Panc1 (cell line): ENCODE measurements around the gene RXRB. TPM values are rescaled to one million over a fixed set of nuclear protein-coding genes. Genes with fewer than 3 reads are reported as not detected.
"Not testable (repeated sequence)": the region's sequence is repeated elsewhere in the genome, so short reads cannot be mapped to it uniquely, and the experiment has no call there.

Experiments used
- ATAC-seq: fragments of 200-7000 bp; cut with Tn5 transposase; 2 replicates; pipeline ENCODE4 v1.9.1; 2020; ENCODE audit warnings: mild to moderate bottlenecking, moderate library complexity
- BruUV-seq: library from RNA; stranded (reverse); fragments of 400-500 nt; replicated peaks from 2 replicates; lab custom pipeline; 2021; lab: Mats Ljungman, UMichigan
- CTCF ChIA-PET: fragments of 300-600 bp; sonication (Branson Sonifier 250); formaldehyde crosslinking; loops from one replicate; lab custom pipeline; 2022; ENCODE audit warnings: antibody characterized with exemption; lab: Charles Lee
- POLR2A ChIA-PET: fragments of 300-600 bp; sonication (Branson Sonifier 250); formaldehyde crosslinking; loops from one replicate; lab custom pipeline; 2022; ENCODE audit warnings: antibody characterized with exemption; lab: Charles Lee
- DNase-seq: peaks from one replicate; pipeline ENCODE4 v3.0.0-alpha.2; 2010; ENCODE audit warnings: low read depth, low spot score
- H3K27ac ChIP-seq: 2 replicates; pipeline ENCODE4 v1.5.1; 2011; ENCODE audit warnings: mild to moderate bottlenecking, low read length, inconsistent platforms
- H3K27me3 ChIP-seq: fragments of 200-500 bp; sonication (Bioruptor generic); 2 replicates; pipeline ENCODE4 v1.6.0; 2014; ENCODE audit warnings: low read length, inconsistent platforms; ENCODE audit not compliant: control insufficient read depth, insufficient read depth
- H3K36me3 ChIP-seq: fragments of 200-500 bp; sonication (Bioruptor generic); 2 replicates; pipeline ENCODE4 v1.5.1; 2014; ENCODE audit warnings: inconsistent platforms, mild to moderate bottlenecking, low read length, moderate library complexity; ENCODE audit not compliant: control insufficient read depth, insufficient read depth
- H3K4me1 ChIP-seq: 2 replicates; pipeline ENCODE4 v1.5.1; 2011; ENCODE audit warnings: inconsistent platforms, mild to moderate bottlenecking, low read length, moderate library complexity; ENCODE audit not compliant: control insufficient read depth, insufficient read depth
- H3K4me3 ChIP-seq, 2 experiments: 2 replicates each; pipeline ENCODE4 v1.5.1; 2011 to 2012; ENCODE audit warnings: low read depth in 2 of 2, low read length in 2 of 2, mild to moderate bottlenecking in 2 of 2, inconsistent platforms in 1 of 2, moderate library complexity in 1 of 2
- H3K9me3 ChIP-seq: fragments of 200-500 bp; sonication (Bioruptor generic); 2 replicates; pipeline ENCODE4 v1.5.1; 2014; ENCODE audit warnings: low read depth, mild to moderate bottlenecking, inconsistent platforms, low read length, moderate library complexity; ENCODE audit not compliant: control insufficient read depth, insufficient read depth
- CTCF ChIP-seq: fragments of 450-650 bp; IDR thresholded peaks from 2 replicates; pipeline ENCODE4 v1.5.1; 2017; ENCODE audit warnings: mild to moderate bottlenecking
- POLR2AphosphoS5 ChIP-seq: IDR thresholded peaks from 2 replicates; pipeline ENCODE4 v1.6.1; 2012; ENCODE audit warnings: mild to moderate bottlenecking, low read depth, low read length, moderate library complexity
- REST ChIP-seq, 2 experiments: IDR thresholded peaks; 2 replicates each; pipeline ENCODE4 v1.6.1; 2011 to 2012; ENCODE audit warnings: low read depth in 2 of 2, control low read depth in 1 of 2, low read length in 1 of 2, mild to moderate bottlenecking in 1 of 2, moderate library complexity in 1 of 2; ENCODE audit not compliant: insufficient read depth in 1 of 2
- SIN3A ChIP-seq: IDR thresholded peaks from 2 replicates; pipeline ENCODE4 v1.6.1; 2012; ENCODE audit warnings: low read depth, mild to moderate bottlenecking, low read length, moderate library complexity, borderline replicate concordance; ENCODE audit not compliant: insufficient read depth
- TCF7L2 ChIP-seq: IDR thresholded peaks from 2 replicates; pipeline ENCODE4 v1.6.1; 2011; ENCODE audit warnings: mild to moderate bottlenecking, low read depth, low read length, inconsistent platforms
- in situ Hi-C: cut with HindIII; loops from 2 replicates; pipeline ENCODE4 v1.10.0; 2016; ENCODE audit warnings: low sequenced_read_pairs, low pct_unique_long_range_greater_than_20kb
- intact Hi-C: fragments of 100-400 bp; cut with micrococcal nuclease; formaldehyde crosslinking; loops from one replicate; pipeline ENCODE4 v1.10.0; 2022; ENCODE audit not compliant: unreplicated experiment
- total RNA-seq: library from RNA; stranded (reverse); gene quantifications from one replicate; pipeline ENCODE4 v1.2.1, GENCODE V29; 2021; ENCODE audit not compliant: unreplicated experiment

The RXRB gene
- total RNA-seq, 1 experiment from 2014 or later: 27.4 TPM

GRCh38 chr6:33235221-33235634, 34.8 kb upstream of the RXRB start:
- Histone ChIP-seq H3K27me3 (no peaks in the 10 kb centered on the region), H3K36me3 (no peaks in the 10 kb centered on the region), H3K27ac (no peak overlapping the region), H3K4me3 (no peak overlapping the region), H3K9me3 (no peaks in the 10 kb centered on the region), H3K4me1 (no peaks in the 10 kb centered on the region)
- in situ Hi-C loops: no loop called here
- ChIA-PET CTCF (no interaction called here), POLR2A (no interaction called here)
- ATAC-seq (no peak), DNase-seq (no peak)
- no peak for TF ChIP-seq POLR2AphosphoS5
- TF ChIP-seq CTCF: no peak
- no peak for TF ChIP-seq REST (IDR thresholded peaks at IDR 0.05; ENCODE audit: insufficient read depth in 1 of 2, low read depth in 2 of 2, low read length in 1 of 2)
- no peak for TF ChIP-seq SIN3A
- no peak for TF ChIP-seq TCF7L2
- no TSS peak for BruUV-seq
- intact Hi-C loops: no loop called here

GRCh38 chr6:33226503-33227120, 26.1 kb upstream of the RXRB start:
- BruUV-seq, ATAC-seq, POLR2A ChIA-PET, H3K27ac ChIP-seq, H3K27me3 ChIP-seq, CTCF ChIA-PET, DNase-seq, in situ Hi-C loops, H3K36me3 ChIP-seq, H3K4me3 ChIP-seq, H3K9me3 ChIP-seq, intact Hi-C loops, H3K4me1 ChIP-seq: not testable (repeated sequence)

- H3K4me3 ChIP-seq: no peak overlapping the region
- ATAC-seq: no peak
- no peaks in the 10 kb centered on the region for H3K9me3 ChIP-seq
- H3K27ac ChIP-seq: no peak overlapping the region
- H3K27me3 ChIP-seq: 0 out of 2 replicates have a peak, but pooled peaks cover 2% of the 10 kb centered on the region
- ChIA-PET CTCF (no interaction called here), POLR2A (no interaction called here)
- no peaks in the 10 kb centered on the region for H3K36me3 ChIP-seq
- DNase-seq: no peak
- TF ChIP-seq TCF7L2 (no peak), REST (IDR thresholded peaks at IDR 0.05; ENCODE audit: insufficient read depth in 1 of 2, low read depth in 2 of 2, low read length in 1 of 2) (no peak), POLR2AphosphoS5 (no peak), SIN3A (no peak), CTCF (no peak)
- intact Hi-C loops: no loop called here
- in situ Hi-C loops: no loop called here
- peaks cover 5% of the 10 kb centered on the region for H3K4me1 ChIP-seq
- no TSS peak for BruUV-seq
Observed at GRCh38 chr6:33217681-33218080, 17.2 kb upstream of the RXRB start.
